GM21737 (cell line): Measurements from ENCODE around the gene CRELD1.

Source experiments
- ATAC-seq: cut with Tn5 transposase; IDR thresholded peaks from one replicate; pipeline ENCODE4 v1.9.1; 2021; ENCODE audit warnings: mild to moderate bottlenecking, moderate library complexity; ENCODE audit not compliant: unreplicated experiment

The CRELD1 gene

DNA sequence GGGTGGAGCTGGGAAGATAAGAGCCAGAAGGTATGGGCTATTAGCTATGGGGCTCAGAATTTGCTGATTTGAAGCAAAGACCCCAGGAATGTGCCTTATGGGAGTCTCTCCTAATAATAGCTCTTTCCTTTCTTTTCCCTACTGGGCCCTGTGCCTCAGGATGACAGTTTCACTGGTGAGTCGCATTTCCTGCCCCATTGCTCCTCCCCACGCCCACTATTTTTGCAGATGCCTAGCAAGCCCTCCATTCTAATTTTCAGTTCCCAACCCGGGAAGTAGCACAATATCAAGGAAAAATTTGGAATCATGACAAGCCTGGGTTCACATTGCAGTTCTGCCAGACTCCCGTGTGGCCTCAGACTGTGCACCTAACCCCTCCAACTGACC lies 30.4 kb upstream of the CRELD1 start:
- no peak for ATAC-seq

DNA sequence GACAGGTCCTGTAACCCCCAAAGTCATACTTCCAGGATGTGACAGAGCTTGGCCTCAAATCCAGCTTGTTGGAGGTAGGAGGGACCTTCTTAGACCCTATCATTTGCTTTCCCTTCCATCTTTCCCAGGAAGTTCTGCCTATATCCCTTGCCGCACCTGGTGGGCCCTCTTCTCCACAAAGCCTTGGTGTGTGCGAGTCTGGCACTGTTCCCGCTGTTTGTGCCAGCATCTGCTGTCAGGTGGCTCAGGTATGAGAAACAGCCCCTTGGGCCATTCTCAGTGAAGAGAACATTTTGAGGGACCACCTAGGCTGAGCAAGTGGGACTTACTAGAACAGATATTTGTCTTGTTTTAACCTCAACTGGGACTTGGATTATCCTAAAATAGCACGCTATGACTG lies 29.7 kb upstream of the CRELD1 start:
- ATAC-seq: no peak

DNA sequence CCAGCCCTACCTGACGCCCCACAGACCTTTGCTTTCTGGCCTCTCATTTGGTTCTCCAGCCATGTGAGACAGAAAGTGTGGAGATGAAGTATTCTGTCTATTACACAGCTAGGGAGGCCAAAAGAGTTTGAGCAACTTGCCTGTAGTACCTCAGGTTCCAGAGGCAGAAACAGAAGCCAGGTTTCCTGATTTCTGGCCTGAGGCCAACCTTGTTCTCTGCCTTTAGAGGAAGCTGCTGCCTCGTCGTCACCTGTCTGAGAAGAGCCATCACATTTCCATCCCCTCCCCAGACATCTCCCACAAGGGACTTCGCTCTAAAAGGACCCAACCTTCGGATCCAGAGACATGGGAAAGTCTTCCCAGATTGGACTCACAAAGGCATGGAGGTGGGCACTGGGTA lies 27.2 kb upstream of the CRELD1 start:
- ATAC-seq: no peak

DNA sequence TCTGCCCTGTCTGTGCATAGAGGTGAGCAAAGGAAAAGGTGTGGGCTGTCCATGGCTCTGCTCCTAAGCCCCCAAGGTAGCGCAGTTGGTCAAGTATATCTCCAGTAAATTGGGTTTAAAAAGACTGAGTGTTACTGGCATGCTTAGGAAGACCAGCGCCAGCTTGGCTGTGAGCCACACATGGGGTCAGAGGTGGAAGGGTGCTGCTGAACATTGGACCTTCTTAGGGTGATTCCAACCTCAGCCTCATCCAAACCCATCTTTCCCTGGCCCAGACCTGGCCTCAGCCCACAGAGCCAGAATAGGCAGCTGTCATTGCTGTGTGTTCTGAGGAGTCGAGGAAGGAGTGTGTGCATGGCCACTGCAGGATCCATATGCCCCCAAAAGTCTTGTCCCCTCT lies 25.3 kb upstream of the CRELD1 start:
- no peak for ATAC-seq

DNA sequence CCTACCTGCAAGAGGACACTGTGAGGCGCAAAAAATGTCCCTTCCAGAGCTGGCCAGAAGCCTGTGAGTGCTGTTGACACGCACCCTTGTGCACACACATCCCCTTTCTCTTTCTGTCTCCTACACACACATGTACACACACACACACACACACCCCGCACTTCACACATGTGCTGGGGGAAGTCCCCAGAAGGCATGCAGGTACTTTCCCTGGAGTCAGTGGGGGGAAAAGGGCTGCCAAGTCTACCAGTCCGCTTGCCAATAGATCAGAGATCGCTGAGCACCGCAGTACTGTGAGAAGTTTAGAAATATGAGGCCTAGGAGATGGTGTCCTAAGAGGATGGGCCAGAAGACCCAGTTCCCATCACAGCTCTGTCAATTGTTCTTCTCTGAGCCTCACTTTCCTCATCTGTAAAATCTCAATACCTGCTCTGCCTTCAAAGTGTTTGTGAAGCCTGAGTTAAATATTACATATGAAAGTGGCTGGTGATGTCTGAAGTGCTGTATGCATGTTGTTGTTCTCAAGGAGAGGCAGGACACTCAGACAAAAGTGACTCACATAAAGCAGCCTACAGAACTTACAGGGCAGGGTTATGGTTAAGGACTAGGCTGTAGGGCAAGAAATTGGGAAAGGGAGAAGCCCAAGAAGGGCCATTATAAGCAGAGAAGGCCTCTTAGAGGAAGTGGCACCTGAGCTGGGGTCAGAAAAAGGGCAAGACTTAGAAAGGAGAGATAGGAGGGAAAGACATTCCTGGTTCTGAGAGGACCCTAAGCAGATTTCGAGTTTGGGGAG lies 24.2 kb upstream of the CRELD1 start:
- ATAC-seq: no peak

DNA sequence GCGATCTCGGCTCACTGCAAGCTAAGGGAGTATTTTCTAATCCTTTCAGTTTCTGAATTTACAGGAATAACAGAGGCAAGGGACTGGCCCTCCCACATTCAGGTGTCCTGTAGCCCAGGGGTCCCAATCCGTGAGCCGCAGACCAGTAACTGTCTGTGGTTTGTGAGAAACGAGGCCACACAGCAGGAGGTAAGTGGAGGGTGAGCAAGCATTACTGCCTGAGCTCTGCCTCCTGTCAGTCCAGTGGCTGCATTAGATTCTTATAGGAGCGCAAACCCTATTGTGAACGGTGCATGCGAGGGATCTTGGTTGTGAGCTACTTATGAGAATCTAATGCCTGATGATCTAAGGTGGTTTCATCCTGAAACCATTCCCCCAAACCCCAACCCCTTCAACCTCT lies 21.8 kb upstream of the CRELD1 start:
- no peak for ATAC-seq

DNA sequence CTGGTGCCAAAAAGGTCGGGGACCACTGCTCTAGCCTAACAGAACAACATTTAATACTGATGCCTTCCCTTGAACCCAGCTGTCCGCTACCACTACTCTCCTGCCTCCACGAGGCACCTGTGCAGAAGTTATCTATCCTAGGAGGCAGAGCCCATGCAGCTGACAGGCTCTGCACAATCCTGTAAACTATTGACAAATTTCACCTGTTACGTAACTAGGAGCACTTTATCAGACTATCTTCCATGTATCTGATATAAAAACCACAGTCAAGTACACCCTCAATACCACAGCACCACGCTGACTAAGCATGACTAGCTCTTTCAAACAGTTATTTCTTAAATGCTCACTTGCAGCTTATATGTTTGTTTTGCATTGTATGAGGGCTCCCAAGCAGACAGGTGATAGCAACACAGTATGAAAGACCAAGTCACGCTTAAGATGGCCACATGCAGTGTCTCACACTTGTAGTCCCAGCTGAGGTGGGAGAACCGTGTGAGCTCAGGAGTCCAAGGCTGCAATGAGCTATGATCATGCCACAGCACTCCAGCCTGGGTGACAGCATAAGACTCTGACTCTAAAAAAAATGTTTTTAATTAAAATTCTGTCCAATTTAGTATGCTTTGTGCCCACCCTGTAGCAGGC lies 21.2 kb upstream of the CRELD1 start:
- ATAC-seq: no peak

DNA sequence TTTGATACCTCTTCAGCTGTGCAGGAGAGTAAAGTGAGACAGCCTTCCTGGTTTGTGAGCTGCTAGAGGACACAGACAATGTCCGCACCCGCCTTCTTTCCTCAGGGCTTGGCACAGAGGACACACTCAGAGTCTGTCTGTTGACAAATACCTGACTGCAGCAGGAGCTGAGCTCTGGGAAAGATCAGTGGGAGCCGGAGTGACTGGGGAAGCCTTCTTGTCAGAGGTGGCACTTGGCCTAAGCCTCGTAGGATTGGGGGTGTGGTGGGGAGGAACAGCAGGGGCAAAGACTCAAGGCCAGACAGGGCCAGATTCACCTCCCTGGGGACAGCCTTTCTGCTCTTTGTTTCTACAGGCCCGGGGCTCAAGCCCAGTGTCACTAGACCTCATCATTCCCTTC lies 20.0 kb upstream of the CRELD1 start:
- no peak for ATAC-seq

DNA sequence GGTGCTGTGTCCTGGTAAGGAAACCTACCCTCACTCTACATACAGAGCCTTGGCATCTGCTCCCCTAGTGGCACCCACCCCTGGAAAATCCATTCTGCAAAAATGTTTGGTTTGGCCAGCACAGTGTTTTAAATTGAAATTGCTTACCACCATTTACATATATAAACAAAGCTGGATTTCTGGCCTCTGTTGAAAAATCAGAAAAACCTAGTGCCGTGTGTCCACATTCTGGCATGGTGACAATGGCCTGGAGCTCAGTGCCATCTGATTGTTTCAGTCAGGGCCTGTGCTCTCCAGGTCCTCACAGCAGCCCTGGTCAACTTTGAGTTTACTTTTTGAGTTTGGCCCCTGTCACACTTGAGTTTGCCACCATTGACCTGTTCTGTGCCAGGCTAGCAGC lies 19.6 kb upstream of the CRELD1 start:
- ATAC-seq: no peak

DNA sequence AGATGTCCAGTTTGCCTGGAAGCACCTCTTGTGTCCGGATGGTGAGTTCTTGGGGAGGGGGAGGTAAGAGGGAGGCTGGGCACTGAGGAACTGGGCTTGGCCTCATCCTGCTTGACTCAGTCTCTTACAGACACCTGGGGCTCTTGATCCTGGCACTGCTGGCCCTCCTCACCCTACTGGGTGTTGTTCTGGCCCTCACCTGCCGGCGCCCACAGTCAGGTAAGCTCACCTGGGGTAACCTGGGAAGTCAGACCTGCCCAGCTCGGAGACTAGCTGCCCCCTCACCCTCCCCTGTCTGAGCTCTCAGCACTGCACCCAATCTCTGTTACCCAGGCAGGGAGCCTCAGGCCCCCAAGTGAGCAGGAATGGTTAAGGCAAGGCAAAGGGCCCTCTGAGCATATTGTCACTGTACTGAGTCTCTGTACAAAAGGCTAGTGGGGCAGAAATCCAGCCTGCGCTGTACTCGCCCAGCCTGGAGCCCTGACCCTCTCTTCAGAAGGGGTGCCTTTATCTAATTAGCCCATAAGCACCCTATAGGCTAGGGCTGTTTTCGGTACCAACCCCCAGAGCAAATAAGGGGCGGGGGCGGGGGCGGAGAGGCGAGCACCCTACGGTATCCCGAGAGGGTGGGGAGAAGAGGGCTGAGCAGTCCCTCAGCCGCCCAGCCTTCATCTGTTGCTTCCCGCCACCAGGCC lies 18.9 kb upstream of the CRELD1 start:
- ATAC-seq: no peak

DNA sequence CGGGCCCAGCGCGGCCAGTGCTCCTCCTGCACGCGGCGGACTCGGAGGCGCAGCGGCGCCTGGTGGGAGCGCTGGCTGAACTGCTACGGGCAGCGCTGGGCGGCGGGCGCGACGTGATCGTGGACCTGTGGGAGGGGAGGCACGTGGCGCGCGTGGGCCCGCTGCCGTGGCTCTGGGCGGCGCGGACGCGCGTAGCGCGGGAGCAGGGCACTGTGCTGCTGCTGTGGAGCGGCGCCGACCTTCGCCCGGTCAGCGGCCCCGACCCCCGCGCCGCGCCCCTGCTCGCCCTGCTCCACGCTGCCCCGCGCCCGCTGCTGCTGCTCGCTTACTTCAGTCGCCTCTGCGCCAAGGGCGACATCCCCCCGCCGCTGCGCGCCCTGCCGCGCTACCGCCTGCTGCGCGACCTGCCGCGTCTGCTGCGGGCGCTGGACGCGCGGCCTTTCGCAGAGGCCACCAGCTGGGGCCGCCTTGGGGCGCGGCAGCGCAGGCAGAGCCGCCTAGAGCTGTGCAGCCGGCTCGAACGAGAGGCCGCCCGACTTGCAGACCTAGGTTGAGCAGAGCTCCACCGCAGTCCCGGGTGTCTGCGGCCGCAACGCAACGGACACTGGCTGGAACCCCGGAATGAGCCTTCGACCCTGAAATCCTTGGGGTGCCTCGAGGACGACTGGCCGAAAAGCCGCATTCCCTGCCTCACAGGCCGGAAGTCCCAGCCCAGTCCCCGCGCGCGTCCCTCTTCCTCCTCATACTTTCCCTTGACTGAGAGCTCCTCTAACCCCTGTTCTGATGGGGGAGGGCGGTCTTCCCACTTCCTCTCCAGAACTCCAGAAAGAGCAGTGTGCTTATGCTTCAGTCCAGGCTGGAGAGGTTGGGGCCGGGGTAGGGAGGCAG lies 18.1 kb upstream of the CRELD1 start:
- no peak for ATAC-seq

DNA sequence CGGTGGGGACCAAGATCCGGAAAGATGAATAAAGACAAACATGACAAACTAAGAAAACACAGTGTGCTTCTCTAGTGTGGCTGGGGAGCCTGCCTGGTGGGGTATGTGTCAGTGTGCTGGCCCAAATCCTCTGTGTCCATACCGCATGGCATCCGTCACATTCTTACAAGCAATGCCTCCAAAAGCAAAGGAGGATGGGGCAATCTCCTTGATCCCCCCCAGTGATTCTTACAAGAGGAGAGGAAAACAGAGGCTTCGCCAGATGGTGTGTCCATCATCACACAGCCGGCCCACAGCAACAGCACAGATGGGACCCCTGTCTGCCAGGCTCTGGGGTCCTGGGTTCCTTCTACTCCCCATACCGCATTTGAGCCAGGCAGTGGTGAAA lies 17.3 kb upstream of the CRELD1 start:
- ATAC-seq: no peak

DNA sequence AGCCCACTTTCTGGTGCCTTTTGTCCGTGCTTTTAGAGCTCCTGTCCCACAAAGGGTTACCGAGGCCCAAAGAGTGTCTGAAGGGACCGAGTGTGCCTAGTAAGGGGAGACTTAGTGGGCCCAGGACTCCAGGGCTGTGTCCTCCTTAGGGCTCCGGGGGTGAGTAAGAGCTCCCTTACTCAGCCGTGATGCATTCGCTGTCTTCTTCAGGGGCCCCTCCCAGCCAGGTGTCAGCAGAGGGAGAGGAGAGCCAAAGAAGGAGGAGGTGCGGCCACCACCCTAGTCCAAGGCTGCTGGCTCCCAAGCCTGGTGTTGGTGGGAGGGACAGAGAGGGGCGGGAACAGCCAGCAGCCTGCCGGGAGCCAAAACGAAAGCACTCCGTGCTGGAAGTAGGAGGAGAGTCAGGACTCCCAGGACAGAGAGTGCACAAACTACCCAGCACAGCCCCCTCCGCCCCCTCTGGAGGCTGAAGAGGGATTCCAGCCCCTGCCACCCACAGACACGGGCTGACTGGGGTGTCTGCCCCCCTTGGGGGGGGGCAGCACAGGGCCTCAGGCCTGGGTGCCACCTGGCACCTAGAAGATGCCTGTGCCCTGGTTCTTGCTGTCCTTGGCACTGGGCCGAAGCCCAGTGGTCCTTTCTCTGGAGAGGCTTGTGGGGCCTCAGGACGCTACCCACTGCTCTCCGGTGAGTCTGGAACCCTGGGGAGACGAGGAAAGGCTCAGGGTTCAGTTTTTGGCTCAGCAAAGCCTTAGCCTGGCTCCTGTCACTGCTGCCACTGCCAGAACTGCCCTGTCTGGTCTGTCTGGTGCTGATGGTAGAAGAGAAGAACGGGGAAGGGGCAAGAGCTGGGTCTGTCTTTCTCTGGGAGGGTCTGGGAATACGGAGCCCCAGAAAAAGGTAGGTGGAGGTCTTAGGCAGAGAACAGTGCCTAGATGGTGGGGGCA lies 16.6 kb upstream of the CRELD1 start, which contains the start of gene IL17RC:
IL17RC (plus strand) TSS at position 365 of the 947 bp plus-strand sequence; CDS start at position 583, 218 bp downstream.
- ATAC-seq: no peak

DNA sequence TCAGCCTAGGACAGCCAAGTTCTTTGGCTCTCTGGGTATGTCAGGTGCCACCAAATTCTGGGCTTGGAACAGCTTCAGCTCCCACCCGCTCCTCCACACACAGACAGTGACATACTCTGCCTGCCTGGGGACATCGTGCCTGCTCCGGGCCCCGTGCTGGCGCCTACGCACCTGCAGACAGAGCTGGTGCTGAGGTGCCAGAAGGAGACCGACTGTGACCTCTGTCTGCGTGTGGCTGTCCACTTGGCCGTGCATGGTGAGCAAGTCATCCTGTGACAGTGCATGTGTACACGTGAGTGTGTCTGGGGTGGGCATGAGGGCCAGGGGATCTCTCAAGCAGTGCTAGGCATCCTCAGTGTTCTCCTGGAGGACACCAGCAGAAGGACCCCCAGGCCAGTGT lies 15.8 kb upstream of the CRELD1 start:
- no peak for ATAC-seq

DNA sequence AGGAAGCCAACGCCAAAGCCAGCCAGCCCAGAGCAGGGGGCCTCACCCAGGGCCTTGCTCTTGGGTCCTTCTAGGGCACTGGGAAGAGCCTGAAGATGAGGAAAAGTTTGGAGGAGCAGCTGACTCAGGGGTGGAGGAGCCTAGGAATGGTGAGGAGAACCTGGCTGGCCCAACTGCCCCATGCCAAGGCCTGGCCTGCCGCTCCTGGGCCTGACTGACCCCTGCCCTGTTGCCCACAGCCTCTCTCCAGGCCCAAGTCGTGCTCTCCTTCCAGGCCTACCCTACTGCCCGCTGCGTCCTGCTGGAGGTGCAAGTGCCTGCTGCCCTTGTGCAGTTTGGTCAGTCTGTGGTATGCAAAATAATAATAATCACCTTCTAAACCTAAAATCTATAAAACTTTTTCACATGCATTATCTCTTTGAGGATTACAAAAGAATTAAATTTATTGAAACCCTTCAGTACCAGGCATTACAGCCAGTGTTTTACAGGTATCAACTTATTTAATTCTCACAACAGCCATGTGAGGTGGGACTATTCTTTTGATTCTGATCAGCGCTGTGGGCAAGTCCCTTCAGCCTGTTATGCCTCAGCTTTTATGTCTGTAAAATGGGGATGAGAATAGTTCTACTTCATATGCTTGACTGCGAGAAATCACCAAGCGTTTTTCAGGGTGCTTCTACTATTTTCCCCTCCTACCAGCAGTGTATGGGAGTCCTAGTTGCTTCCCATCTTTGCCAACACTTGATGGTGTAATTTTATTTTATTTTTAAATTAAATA lies 15.2 kb upstream of the CRELD1 start:
- ATAC-seq: no peak

DNA sequence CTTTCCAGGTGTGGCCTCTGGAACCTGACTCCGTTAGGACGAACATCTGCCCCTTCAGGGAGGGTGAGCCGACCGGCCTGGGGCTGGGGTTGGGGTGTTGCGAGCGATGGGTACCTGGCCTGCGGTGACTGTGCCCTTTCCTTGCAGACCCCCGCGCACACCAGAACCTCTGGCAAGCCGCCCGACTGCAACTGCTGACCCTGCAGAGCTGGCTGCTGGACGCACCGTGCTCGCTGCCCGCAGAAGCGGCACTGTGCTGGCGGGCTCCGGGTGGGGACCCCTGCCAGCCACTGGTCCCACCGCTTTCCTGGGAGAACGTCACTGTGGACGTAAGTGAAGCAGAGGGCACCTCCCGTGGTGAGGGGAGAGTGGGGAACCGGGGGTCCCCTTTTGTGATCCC lies 5.5 kb upstream of the CRELD1 start:
- ATAC-seq: no peak

DNA sequence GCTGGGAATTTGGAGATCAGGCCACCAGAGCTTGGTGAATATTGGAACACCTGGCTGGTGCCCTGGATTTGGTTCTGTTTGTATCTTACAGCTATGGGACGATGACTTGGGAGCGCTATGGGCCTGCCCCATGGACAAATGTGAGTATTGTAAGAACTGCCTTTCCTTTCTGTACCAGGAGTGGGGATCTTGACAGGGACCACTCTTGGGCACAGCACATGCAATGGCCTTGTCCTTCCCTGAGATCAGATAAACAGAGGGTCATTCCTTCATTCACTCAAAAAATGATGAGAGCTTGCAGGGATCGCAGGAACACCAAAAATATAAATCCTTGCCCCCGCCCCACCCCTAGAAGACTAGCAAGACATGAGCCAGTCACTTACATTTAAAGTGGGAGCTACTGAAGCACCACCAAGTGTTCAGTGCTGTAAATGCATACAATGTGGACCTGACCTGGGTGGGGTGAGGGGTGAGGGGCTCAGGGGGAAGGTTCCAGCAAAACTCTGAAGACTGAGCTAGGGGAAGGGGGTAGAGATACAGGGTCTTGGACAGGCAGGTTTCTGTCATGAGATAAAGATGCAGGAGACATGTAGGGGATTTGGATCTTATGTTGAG lies 2.7 kb upstream of the CRELD1 start:
- no peak for ATAC-seq

DNA sequence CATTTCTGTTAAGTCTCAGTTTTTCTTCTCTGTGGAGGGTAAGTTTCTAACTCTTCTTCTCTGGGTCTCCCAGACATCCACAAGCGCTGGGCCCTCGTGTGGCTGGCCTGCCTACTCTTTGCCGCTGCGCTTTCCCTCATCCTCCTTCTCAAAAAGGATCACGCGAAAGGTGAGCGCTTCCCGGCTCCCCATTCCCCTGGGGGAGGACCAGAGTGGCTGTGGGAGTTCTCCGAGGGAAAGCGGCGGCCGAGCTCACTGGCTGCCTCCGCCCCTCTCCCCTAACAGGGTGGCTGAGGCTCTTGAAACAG lies 1.1 kb upstream of the CRELD1 start:
- no peak for ATAC-seq
